Keratinocyte (primary cell): ENCODE measurements around the gene SH3PXD2A.

Experiments
- EZH2 ChIP-seq: IDR thresholded peaks from one replicate; pipeline ENCODE4 v1.6.1; 2012; ENCODE audit warnings: inconsistent platforms, mild to moderate bottlenecking, low read length, moderate library complexity
- TF ChIP-seq, protein P1 (sequence below), 3 experiments: IDR thresholded peaks in 1 of 3; conservative IDR thresholded peaks in 1 of 3; optimal IDR thresholded peaks in 1 of 3; 2 replicates in 2 of 3; 3 replicates in 1 of 3; pipeline versions ENCODE3 to v1.5.1; 2011; ENCODE audit warnings: low read length in 3 of 3, mild to moderate bottlenecking in 3 of 3, moderate library complexity in 2 of 3, control low read depth in 1 of 3, inconsistent platforms in 1 of 3; ENCODE audit not compliant: insufficient read depth in 2 of 3; ENCODE audit errors: extremely low read depth in 1 of 3

DNA sequence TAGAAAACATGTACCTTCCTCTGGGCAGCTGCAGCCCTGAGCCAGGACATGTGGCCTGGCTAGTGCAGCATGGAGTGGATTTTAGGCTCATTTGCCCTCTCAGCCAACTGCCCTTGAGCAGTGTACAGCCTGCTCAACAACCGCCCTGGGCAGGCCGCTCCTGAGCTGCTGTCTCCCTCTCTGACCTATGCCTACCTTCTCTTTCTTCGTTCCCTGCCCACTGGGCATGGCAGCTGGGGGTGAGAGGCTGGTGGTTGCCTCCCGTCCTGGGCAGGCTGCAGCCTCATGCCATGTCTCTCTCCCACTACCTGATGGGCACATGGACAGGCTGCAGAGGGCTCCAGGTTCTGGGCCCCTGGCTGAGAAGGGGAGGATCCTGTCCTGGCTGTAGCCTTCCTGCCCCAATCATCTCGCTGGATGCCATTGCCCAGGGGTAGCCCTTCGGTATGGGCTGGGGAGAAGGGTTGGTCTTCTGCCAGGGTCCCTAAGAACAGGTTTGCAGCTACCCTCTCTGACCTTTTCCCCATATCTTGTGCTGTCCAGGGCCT, 264.6 kb downstream of the SH3PXD2A start:
- no peak for TF ChIP-seq EZH2
- TF ChIP-seq, protein P1, sequence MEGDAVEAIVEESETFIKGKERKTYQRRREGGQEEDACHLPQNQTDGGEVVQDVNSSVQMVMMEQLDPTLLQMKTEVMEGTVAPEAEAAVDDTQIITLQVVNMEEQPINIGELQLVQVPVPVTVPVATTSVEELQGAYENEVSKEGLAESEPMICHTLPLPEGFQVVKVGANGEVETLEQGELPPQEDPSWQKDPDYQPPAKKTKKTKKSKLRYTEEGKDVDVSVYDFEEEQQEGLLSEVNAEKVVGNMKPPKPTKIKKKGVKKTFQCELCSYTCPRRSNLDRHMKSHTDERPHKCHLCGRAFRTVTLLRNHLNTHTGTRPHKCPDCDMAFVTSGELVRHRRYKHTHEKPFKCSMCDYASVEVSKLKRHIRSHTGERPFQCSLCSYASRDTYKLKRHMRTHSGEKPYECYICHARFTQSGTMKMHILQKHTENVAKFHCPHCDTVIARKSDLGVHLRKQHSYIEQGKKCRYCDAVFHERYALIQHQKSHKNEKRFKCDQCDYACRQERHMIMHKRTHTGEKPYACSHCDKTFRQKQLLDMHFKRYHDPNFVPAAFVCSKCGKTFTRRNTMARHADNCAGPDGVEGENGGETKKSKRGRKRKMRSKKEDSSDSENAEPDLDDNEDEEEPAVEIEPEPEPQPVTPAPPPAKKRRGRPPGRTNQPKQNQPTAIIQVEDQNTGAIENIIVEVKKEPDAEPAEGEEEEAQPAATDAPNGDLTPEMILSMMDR (optimal IDR thresholded peaks at IDR 0.05 in 1 of 3, IDR thresholded peaks at IDR 0.05 in 1 of 3, conservative IDR thresholded peaks at IDR 0.05 in 1 of 3; ENCODE audit: extremely low read depth in 1 of 3, insufficient read depth in 2 of 3, low read length in 3 of 3) = no peak
